WTC11 (cell line): ENCODE measurements around the gene SRC. TPM values are rescaled to one million over a fixed set of nuclear protein-coding genes. Genes with fewer than 3 reads are reported as not detected.

ENCODE experiments used
- ATAC-seq: fragments of 200-7000 bp; cut with Tn5 transposase; 2 replicates; pipeline ENCODE4 v1.10.0; 2021; ENCODE audit warnings: mild to moderate bottlenecking, moderate library complexity
- CTCF ChIA-PET: fragments of 300-600 bp; sonication (Branson Sonifier 250); formaldehyde crosslinking; loops from one replicate; lab custom pipeline; 2021; ENCODE audit warnings: antibody characterized with exemption; lab: Charles Lee
- POLR2A ChIA-PET: fragments of 350-600 bp; sonication (Branson Sonifier 250); formaldehyde crosslinking; loops from one replicate; lab custom pipeline; 2021; ENCODE audit warnings: antibody characterized with exemption; lab: Charles Lee
- DNase-seq: peaks from one replicate; pipeline ENCODE4 v3.0.0; 2021; ENCODE audit warnings: low spot score
- H3K27ac Mint-ChIP-seq: 2 replicates; pipeline ENCODE4 v1.8.0; 2021; ENCODE audit warnings: mixed read lengths
- H3K27me3 Mint-ChIP-seq: 2 replicates; pipeline ENCODE4 v1.8.0; 2021; ENCODE audit warnings: low read depth, mild to moderate bottlenecking, moderate library complexity, mixed read lengths
- H3K36me3 Mint-ChIP-seq: 2 replicates; pipeline ENCODE4 v1.8.0; 2021; ENCODE audit warnings: mixed read lengths
- H3K4me1 Mint-ChIP-seq: 2 replicates; pipeline ENCODE4 v1.8.0; 2022; ENCODE audit warnings: mixed read lengths
- H3K4me3 Mint-ChIP-seq: 2 replicates; pipeline ENCODE4 v1.8.0; 2021; ENCODE audit warnings: mild to moderate bottlenecking, moderate library complexity, mixed read lengths
- H3K9me3 Mint-ChIP-seq: 2 replicates; pipeline ENCODE4 v1.8.0; 2021; ENCODE audit warnings: mixed read lengths
- ARID4B ChIP-seq: sonication (generic); formaldehyde crosslinking; IDR thresholded peaks from 2 replicates; pipeline ENCODE4 v1.8.0; 2023; ENCODE audit warnings: missing genetic modification reagents, mild to moderate bottlenecking, borderline replicate concordance
- CBFB ChIP-seq: sonication (generic); formaldehyde crosslinking; IDR thresholded peaks from 2 replicates; pipeline ENCODE4 v1.8.1; 2022; ENCODE audit warnings: mild to moderate bottlenecking, low read depth, missing genetic modification reagents
- CREB1 ChIP-seq: sonication (generic); formaldehyde crosslinking; IDR thresholded peaks from 2 replicates; pipeline ENCODE4 v1.8.0; 2023; ENCODE audit warnings: mild to moderate bottlenecking, missing genetic modification reagents
- GRHL2 ChIP-seq: fragments of 250-450 bp; sonication (Bioruptor Pico); IDR thresholded peaks from 2 replicates; pipeline ENCODE4 v1.8.0; 2022; ENCODE audit warnings: mild to moderate bottlenecking, moderate library complexity; ENCODE audit not compliant: insufficient replicate concordance, severe bottlenecking
- MAX ChIP-seq: sonication (generic); formaldehyde crosslinking; IDR thresholded peaks from 2 replicates; pipeline ENCODE4 v1.8.0; 2022; ENCODE audit warnings: mild to moderate bottlenecking, missing genetic modification reagents
- NFATC4 ChIP-seq: fragments of 250-450 bp; sonication (Bioruptor Pico); IDR thresholded peaks from 2 replicates; pipeline ENCODE4 v1.9.0; 2021; ENCODE audit warnings: mild to moderate bottlenecking
- NR2C2 ChIP-seq: sonication (generic); formaldehyde crosslinking; IDR thresholded peaks from 2 replicates; pipeline ENCODE4 v1.8.0; 2022; ENCODE audit warnings: mild to moderate bottlenecking, missing genetic modification reagents
- NR3C1 ChIP-seq: sonication (generic); formaldehyde crosslinking; conservative IDR thresholded peaks from 2 replicates; pipeline ENCODE4 v1.8.1; 2023; ENCODE audit warnings: low read depth, mild to moderate bottlenecking, missing genetic modification reagents
- PRDM15 ChIP-seq: sonication (generic); formaldehyde crosslinking; IDR thresholded peaks from 2 replicates; pipeline ENCODE4 v1.8.0; 2022; ENCODE audit warnings: missing genetic modification reagents
- SMAD3 ChIP-seq: sonication (generic); formaldehyde crosslinking; IDR thresholded peaks from 2 replicates; pipeline ENCODE4 v1.8.0; 2022; ENCODE audit warnings: missing genetic modification reagents, mild to moderate bottlenecking, borderline replicate concordance
- SOX15 ChIP-seq: fragments of 250-450 bp; sonication (Bioruptor Pico); IDR thresholded peaks from 2 replicates; pipeline ENCODE4 v1.9.0; 2021; ENCODE audit warnings: mild to moderate bottlenecking
- TCF7 ChIP-seq: sonication (generic); formaldehyde crosslinking; IDR thresholded peaks from 2 replicates; pipeline ENCODE4 v1.8.0; 2022; ENCODE audit warnings: mild to moderate bottlenecking, low read depth, missing genetic modification reagents, moderate library complexity
- TEAD4 ChIP-seq: sonication (generic); formaldehyde crosslinking; IDR thresholded peaks from 2 replicates; pipeline ENCODE4 v1.8.0; 2022; ENCODE audit warnings: mild to moderate bottlenecking, missing genetic modification reagents
- USF2 ChIP-seq: sonication (generic); formaldehyde crosslinking; IDR thresholded peaks from 2 replicates; pipeline ENCODE4 v1.8.1; 2023; ENCODE audit warnings: mild to moderate bottlenecking, missing genetic modification reagents, moderate library complexity
- ZNF219 ChIP-seq: sonication (generic); formaldehyde crosslinking; IDR thresholded peaks from 2 replicates; pipeline ENCODE4 v1.8.0; 2023; ENCODE audit warnings: missing genetic modification reagents, mild to moderate bottlenecking, borderline replicate concordance
- ZNF232 ChIP-seq: sonication (generic); formaldehyde crosslinking; IDR thresholded peaks from 2 replicates; pipeline ENCODE4 v1.8.0; 2022; ENCODE audit warnings: mild to moderate bottlenecking, missing genetic modification reagents
- total RNA-seq: library from RNA; stranded (reverse); gene quantifications from 3 replicates; pipeline ENCODE4 v1.2.3, GENCODE V29; 2021
- TF ChIP-seq, protein P1 (sequence below): sonication (generic); formaldehyde crosslinking; IDR thresholded peaks from 2 replicates; pipeline ENCODE4 v1.8.0; 2022; ENCODE audit warnings: mild to moderate bottlenecking, missing genetic modification reagents
- TF ChIP-seq, protein P2 (sequence below): fragments of 250-450 bp; sonication (Bioruptor Pico); conservative IDR thresholded peaks from 2 replicates; pipeline ENCODE4 v1.9.0; 2021; ENCODE audit warnings: mild to moderate bottlenecking
- TF ChIP-seq, protein P3 (sequence below): sonication (generic); formaldehyde crosslinking; conservative IDR thresholded peaks from 2 replicates; pipeline ENCODE4 v1.8.1; 2023; ENCODE audit warnings: mild to moderate bottlenecking, low read depth, missing genetic modification reagents, moderate library complexity

The SRC gene
- total RNA-seq, 1 experiment from 2014 or later: 33.3 TPM

DNA sequence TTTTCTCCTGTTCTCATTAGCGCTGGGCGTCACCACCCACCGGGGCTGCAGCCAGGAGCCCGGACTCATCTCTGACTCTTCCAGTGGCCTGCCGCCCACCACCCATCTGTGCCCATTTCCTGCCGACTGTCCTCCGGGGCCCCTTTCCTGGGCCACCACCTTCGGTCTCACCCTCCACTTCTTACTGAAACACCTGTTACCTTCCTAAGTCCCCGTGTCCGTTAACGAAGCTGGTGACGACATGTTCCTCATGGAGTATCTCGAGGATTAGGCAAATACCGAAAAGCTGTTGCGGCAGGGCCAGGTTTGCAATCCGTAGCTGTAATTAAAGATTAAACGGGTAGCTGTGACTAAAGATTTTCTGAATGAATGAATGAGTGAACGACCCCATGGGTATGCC is 80.2 kb downstream of the SRC start:
- no peaks in the 10 kb centered on the region for H3K9me3 Mint-ChIP-seq
- H3K4me1 Mint-ChIP-seq: peaks cover 17% of the 10 kb centered on the region
- no peak for ATAC-seq
- no peaks in the 10 kb centered on the region for H3K27me3 Mint-ChIP-seq
- no peaks in the 10 kb centered on the region for H3K36me3 Mint-ChIP-seq
- no peak overlapping the region for H3K4me3 Mint-ChIP-seq
- H3K27ac Mint-ChIP-seq: no peak overlapping the region
- ChIA-PET POLR2A (no interaction called here), CTCF (no interaction called here)
- no peak for TF ChIP-seq TEAD4 (CRISPR knock-in tag)
- TF ChIP-seq TCF7 (CRISPR knock-in tag): no peak
- TF ChIP-seq ZNF232 (CRISPR knock-in tag): no peak
- TF ChIP-seq CREB1 (CRISPR knock-in tag): no peak
- TF ChIP-seq, protein P1, sequence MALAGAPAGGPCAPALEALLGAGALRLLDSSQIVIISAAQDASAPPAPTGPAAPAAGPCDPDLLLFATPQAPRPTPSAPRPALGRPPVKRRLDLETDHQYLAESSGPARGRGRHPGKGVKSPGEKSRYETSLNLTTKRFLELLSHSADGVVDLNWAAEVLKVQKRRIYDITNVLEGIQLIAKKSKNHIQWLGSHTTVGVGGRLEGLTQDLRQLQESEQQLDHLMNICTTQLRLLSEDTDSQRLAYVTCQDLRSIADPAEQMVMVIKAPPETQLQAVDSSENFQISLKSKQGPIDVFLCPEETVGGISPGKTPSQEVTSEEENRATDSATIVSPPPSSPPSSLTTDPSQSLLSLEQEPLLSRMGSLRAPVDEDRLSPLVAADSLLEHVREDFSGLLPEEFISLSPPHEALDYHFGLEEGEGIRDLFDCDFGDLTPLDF (CRISPR knock-in tag): no peak
- TF ChIP-seq SOX15 (CRISPR knock-in tag): no peak
- no peak for TF ChIP-seq NR3C1
- TF ChIP-seq, protein P2, sequence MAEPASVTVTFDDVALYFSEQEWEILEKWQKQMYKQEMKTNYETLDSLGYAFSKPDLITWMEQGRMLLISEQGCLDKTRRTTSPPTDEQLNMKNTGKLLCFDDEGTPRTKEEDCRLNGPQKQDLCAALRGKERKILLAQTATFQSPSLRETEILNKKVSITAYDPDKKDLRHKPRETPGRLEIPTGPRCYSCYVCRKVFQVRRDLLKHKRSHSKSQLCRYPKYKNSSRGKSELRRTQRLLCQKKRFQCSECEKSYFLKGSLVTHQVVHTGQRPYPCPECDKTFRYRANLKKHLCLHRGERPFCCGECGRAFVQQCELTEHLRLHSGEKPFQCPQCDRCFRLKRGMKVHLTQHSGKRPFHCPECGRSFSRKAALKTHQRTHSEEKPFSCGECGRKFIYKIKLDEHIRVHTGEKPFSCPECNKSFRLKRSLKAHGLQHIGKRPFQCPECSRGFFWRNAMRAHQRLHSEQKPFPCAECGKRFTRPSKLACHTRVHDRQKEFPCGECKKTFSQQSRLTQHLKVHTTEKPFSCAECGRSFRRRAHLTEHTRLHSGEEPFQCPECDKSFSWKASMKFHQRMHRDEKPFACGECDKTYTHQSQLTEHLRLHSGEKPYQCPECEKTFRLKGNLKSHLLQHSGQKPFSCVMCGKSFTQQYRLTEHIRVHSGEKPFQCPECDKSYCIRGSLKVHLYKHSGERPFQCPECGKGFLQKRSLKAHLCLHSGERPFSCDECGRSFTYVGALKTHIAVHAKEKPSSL: no peak
- no peak for TF ChIP-seq ZNF219 (CRISPR knock-in tag)
- TF ChIP-seq GRHL2 (CRISPR knock-in tag): no peak
- TF ChIP-seq, protein P3, sequence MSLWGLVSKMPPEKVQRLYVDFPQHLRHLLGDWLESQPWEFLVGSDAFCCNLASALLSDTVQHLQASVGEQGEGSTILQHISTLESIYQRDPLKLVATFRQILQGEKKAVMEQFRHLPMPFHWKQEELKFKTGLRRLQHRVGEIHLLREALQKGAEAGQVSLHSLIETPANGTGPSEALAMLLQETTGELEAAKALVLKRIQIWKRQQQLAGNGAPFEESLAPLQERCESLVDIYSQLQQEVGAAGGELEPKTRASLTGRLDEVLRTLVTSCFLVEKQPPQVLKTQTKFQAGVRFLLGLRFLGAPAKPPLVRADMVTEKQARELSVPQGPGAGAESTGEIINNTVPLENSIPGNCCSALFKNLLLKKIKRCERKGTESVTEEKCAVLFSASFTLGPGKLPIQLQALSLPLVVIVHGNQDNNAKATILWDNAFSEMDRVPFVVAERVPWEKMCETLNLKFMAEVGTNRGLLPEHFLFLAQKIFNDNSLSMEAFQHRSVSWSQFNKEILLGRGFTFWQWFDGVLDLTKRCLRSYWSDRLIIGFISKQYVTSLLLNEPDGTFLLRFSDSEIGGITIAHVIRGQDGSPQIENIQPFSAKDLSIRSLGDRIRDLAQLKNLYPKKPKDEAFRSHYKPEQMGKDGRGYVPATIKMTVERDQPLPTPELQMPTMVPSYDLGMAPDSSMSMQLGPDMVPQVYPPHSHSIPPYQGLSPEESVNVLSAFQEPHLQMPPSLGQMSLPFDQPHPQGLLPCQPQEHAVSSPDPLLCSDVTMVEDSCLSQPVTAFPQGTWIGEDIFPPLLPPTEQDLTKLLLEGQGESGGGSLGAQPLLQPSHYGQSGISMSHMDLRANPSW: no peak
- no peak for TF ChIP-seq NFATC4 (CRISPR knock-in tag)
- no peak for TF ChIP-seq PRDM15 (CRISPR knock-in tag)
- TF ChIP-seq NR2C2 (CRISPR knock-in tag): no peak
- no peak for TF ChIP-seq ARID4B
- no peak for TF ChIP-seq USF2 (CRISPR knock-in tag)
- no peak for TF ChIP-seq MAX (CRISPR knock-in tag)
- no peak for TF ChIP-seq CBFB
- no peak for TF ChIP-seq SMAD3
- DNase-seq: no peak
